MV-4-11 (cell line): ENCODE data around the gene PLAAT3.
"Not testable (repeated sequence)": the region's sequence is repeated elsewhere in the genome, so short reads cannot be mapped to it uniquely, and the experiment has no call there.

Source experiments
- DNase-seq: peaks from one replicate; lab custom pipeline; 2025; lab: John Stamatoyannopoulos, UW

PLAAT3 gene

DNA sequence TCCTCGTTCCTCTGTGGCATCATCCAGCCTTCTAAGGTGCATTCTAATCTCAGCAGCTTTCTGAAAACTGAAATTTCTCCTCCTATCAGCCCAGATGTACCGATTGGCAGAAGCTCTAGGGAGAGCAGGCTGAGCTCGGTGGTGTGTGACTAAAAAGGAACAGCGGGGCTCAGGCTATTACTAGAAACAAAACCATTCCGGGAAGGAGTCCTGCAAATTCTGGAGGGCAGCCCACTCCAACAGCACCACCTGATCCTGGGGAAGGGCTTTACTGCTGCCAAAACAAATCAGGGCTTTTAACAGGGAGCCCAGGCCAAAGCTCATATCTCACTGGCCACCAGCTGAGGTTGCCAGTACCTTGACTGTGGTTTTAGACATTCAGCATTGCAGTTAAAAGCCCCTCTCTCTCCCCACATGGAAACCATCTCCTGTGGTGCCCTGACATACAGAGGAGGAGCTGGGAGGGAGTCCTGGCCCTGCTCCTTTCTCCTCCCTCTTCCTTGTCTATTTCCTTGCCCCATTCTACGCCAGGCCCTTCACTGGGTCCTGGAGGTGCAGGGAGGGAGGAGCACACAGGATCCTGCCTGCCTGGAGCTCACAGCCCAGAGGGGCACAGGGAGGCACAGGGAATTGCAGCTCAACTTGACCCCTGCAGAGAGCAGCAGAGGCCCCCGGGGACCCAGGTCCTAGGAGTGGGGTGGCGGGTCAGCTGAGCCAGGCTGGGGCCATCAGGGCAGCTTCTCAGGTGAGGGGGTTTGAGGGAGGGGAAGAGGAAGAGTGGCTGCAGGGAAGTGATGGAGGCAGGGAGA, 76.7 kb downstream of the PLAAT3 start:
- no peak for DNase-seq

DNA sequence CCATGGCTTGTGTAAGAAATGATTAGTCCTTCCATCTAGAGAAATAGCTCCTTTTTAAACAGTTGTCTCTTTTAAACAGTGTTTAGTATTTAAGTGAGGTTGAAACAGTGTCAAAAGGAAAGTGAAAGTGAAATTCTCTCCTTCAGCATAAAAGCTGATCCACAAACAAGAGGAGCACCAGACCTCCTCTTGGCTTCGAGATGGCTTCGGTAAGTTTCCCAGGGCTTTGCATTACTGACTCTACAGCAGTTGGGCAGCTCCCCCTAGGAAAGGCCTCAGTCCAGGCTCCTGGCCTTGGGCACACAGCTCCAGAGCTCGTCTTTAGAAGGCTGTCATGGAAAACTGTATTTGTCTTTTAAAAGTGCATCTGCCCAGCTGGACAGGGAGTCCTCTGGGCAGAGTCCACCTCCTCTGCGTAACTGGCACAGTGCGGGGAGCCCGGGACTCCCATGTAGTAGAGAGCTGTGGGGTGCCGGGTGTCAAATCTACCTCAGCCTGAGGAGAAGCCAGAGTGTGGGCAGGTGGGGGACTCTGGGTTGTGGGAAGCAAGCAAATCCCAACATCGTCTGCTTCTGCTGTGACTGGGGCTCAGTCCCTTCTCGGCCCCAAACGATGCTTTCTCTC, 77.5 kb downstream of the PLAAT3 start, which contains the start of gene PLAAT4:
PLAAT4 (plus strand) TSS at position 140 of the 624 bp plus-strand sequence; CDS start at position 201, 61 bp downstream.
- peak; percentile 58 for DNase-seq

DNA sequence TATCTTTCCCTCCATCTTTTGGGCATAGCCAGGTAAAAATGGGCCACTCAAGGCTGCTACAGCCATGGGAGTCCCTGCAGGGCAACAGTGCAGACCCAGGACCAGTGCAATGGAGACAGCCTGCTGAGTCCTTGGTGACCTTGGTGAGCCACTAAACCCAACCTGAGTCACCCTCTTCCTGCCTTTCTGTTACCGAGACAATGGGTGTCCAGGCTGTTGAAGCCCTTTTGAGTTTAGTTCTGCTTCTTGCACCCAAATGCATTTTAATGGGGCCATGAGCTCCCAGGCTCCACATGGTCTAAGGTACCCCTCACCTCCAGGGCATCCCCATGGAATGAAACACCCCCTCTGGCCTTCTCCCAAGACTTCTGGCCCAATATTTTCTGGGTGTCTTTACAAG, 78.5 kb downstream of the PLAAT3 start:
- peak; percentile 49 for DNase-seq

DNA sequence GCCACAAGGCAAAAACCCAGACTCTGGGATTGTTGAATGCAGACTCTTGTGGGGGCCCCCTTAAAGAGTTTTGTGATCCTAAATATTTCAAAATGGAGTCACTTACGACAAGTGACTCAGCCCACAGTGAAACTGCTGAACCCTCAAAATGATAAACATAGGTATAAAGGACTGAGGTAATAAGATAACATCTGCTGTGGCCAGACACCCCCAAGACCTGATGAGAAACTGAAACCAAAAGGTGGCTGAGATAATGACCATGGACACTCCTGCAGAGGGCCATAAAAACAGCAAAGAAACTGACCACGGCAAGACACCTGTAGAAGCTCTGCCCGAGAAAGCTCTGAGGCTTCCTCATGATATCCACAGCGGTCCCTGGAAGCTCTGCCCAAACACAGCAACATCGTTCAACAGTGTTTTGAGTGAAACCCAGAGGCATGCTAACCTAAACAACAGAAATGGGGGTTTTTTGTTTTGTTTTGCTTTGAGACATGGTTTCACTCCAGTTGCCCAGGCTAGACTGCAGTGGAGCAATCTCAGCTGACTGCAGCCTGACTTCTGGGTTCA, 79.3 kb downstream of the PLAAT3 start:
- DNase-seq, result no peak

DNA sequence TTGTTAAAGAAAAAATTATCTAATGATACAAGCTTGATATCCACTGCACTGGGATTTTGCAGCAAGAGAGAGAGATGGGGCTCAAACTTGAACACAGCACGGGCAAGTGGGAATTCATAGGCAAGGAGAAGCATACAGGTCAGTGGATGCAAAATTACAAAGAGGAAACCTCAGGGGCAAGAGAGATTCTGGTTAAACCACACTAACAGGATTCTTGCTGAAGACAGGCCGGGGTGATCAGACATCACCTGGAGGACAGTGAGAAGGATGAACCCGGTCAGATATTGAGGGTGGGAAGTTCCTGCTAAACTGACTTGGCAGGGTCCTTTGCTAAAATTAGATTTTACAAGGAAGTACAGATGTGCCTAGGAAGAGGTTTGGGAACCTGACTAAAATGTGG, 80.2 kb downstream of the PLAAT3 start:
- DNase-seq, result no peak

DNA sequence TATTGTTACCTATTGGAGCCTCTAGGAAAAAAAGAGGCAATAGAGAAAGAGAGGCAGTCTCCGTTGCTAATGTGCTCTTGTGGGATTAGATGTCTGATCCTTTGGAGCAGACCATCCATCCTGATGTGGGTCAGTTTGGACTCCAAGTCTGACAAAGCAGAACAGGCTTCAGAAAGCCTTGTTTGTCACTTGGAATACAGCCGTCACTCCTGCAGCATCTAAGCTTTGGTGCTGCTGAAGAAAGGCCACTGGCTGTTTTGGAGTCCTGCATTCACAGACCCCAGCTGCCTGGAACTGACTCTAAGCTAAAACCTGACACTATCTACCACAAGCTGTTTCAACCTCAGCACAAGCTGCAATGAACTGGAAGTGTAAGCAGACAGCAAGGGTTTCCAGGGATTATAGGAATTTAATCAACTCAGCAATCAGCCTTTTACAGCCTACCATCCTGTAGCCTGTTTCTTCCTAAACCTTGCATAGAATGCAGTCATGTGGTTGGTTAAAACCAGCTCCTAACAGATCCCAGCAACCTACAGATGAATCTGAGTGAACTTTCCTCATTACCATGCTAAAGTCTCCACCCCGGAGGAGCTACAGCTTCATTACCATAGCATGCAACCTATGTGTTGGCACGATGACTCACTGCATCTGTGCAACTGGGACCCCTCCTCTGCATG, 81.3 kb downstream of the PLAAT3 start:
- DNase-seq, result no peak

DNA sequence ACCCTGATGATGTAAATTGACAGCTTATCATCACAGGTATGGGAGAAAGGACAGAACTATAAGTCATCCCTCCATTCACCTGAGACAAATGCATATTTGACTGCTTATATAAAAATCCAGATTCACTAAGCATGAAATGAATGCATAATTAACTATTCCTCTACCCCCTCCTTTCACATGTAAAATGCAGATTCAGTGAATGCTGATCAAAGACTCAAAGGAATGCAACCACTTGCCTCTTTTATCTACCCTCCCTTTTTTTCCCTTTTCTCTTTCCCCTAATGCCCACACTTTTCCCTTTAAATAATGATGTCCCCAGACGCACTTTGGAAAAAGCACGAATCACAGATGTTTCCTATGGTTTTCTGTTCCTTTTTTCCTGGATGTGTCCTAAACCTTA, 82.1 kb downstream of the PLAAT3 start:
- no peak for DNase-seq

DNA sequence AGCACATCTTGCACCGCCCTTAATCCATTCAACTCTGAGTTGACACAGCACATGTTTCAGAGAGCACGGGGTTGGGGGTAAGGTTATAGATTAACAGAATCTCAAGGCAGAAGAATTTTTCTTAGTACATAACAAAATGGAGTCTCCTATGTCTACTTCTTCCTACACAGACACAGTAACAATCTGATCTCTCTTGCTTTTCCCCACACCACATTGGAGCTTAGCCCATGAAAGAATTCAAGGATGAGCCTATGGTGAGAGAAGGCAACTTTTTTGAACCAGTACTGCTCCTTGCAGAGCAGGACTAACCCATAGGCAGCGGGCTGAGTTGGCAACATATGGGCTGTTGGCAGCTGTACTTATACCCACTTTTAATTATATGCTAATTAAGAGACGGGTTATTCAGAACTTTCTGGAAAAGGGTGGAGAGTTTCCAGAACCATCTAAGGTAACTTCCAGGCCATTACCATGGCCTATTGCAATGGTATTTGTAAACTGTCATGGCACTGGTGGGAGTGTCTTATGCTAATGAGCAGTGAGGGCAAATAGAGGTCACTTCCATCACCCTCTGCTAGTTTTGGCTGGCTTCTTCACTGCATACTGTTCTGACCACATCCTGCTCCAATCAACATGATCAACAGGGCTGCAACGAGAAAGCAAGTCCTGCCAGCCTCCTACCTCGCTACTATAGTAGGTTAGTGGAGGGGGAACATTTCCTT, 83.0 kb downstream of the PLAAT3 start:
- DNase-seq, result peak; percentile 83

DNA sequence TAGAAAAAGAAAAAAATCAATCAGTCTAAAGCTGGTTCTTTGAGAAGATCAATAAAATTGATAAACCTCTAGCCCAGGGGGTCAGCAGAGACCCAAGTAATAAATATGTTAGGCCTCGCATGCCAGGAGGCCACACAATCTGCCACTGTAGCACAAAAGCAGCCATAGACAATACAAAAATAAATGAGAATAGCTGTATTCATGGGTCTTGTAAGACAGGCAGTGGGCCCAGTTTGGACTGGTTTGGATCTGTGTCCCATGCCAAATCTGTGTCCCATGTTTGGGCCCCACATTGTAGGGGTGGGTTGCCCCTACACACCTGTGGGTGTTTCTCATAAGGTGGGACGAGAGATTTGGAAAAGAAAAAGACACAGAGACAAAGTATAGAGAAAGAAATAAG, 84.2 kb downstream of the PLAAT3 start:
- DNase-seq, result no peak

DNA sequence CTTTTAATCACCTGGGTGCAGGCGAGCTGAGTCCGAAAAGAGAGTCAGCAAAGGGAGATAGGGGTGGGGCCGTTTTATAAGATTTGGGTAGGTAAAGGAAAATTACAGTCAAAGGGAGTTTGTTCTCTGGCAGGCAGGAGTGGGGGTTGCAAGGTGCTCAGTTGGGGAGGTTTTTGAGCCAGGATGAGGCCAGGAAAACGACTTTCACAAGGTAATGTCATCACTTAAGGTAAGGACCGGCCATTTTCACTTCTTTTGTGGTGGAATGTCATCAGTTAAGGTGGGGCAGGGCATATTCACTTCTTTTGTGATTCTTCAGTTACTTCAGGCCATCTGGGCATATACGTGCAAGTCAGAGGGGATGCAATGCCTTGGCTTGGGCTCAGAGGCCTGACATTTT, 84.9 kb downstream of the PLAAT3 start:
- not testable (repeated sequence) for DNase-seq

DNA sequence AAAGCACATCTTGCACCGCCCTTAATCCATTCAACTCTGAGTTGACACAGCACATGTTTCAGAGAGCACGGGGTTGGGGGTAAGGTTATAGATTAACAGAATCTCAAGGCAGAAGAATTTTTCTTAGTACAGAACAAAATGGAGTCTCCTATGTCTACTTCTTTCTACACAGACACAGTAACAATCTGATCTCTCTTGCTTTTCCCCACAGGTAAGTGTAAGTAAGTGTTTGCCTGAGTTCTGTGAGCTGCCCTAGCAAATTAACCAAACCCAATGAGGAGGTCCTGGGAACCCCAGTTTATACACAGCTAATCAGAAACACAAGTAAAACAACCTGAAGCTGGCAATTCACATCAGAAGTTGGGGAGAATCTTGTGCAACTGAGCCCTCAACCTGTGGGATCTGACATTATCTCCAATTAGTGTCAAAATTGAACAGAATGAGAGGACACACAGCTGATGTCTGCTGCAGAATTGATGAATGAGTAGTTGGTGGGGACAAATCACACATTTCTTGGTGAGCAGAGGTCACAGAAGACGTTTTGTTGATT, 85.4 kb downstream of the PLAAT3 start:
- not testable (repeated sequence) for DNase-seq

DNA sequence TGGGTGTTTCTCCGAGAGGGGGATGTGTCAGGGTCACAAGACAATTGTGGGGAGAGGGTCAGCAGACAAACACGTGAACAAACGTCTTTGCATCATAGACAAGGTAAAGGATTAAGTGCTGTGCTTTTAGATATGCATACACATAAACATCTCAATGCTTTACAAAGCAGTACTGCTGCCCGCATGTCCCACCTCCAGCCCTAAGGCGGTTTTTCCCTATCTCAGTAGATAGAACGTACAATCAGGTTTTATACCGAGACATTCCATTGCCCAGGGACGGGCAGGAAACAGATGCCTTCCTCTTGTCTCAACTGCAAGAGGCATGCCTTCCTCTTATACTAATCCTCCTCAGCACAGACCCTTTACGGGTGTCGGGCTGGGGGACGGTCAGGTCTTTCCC, 86.1 kb downstream of the PLAAT3 start:
- DNase-seq, result not testable (repeated sequence)

DNA sequence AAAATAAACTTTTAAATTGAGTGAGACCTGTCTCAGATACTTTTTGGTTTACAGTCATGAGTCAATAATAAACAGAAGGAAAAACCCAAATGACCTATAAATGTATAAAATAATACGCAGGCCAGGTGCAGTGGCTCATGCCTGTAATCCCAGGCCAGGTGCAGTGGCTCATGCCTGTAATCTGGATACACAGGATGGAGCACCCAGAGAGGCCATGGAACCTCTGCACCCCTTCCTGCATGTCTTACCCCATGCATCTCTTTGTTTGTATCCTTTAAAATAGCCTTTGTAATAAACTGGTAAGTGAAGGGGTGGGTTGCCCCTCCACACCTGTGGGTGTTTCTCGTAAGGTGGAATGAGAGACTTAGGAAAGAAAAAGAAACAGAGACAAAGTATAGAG, 86.6 kb downstream of the PLAAT3 start:
- no peak for DNase-seq
